Measurements from ENCODE around the gene LTBR.
"Not testable (repeated sequence)": the region's sequence is repeated elsewhere in the genome, so short reads cannot be mapped to it uniquely, and the experiment has no call there.

The LTBR gene

GRCh38 chr12:6338955-6339354 is 45.0 kb upstream of the LTBR start:
- peak overlapping the region; percentile 99 to 100 for H3K27ac ChIP-seq (ENCODE audit: low read depth in 2 of 2, low read length in 2 of 2)
- peaks cover 7 to 11% of the 10 kb centered on the region in 2 donors for H3K36me3 ChIP-seq (ENCODE audit: control insufficient read depth in 2 of 2, insufficient read depth in 2 of 2, low read length in 2 of 2)
- peaks cover 76 to 77% of the 10 kb centered on the region in 2 donors for H3K4me1 ChIP-seq (ENCODE audit: control insufficient read depth in 2 of 2, insufficient read depth in 2 of 2, low read length in 2 of 2)
- peak overlapping the region; percentile 98 to 100 for H3K9ac ChIP-seq (ENCODE audit: low read depth in 1 of 2, low read length in 2 of 2)
- H3K4me3 ChIP-seq (ENCODE audit: low read length in 2 of 2) = peak overlapping the region; percentile 96 to 97
- no peaks in the 10 kb centered on the region for H3K9me3 ChIP-seq (ENCODE audit: control insufficient read depth in 2 of 2, low read length in 2 of 2)
- no peaks in the 10 kb centered on the region for H3K27me3 ChIP-seq (ENCODE audit: control insufficient read depth in 2 of 2, insufficient read depth in 2 of 2, low read length in 2 of 2)

GRCh38 chr12:6340032-6340638 is 43.8 kb upstream of the LTBR start:
- H3K36me3 ChIP-seq (ENCODE audit: control insufficient read depth in 2 of 2, insufficient read depth in 2 of 2, low read length in 2 of 2) = peaks cover 2 to 6% of the 10 kb centered on the region in 2 donors
- no peaks in the 10 kb centered on the region for H3K27me3 ChIP-seq (ENCODE audit: control insufficient read depth in 2 of 2, insufficient read depth in 2 of 2, low read length in 2 of 2)
- H3K27ac ChIP-seq (ENCODE audit: low read depth in 2 of 2, low read length in 2 of 2) = peak overlapping the region; percentile 99 to 100
- H3K4me3 ChIP-seq (ENCODE audit: low read length in 2 of 2) = peak overlapping the region; percentile 96 to 97
- H3K9me3 ChIP-seq (ENCODE audit: control insufficient read depth in 2 of 2, low read length in 2 of 2) = no peaks in the 10 kb centered on the region
- peak overlapping the region; percentile 98 to 100 for H3K9ac ChIP-seq (ENCODE audit: low read depth in 1 of 2, low read length in 2 of 2)
- peaks cover 64 to 65% of the 10 kb centered on the region in 2 donors for H3K4me1 ChIP-seq (ENCODE audit: control insufficient read depth in 2 of 2, insufficient read depth in 2 of 2, low read length in 2 of 2)

GRCh38 chr12:6340745-6341416 is 43.1 kb upstream of the LTBR start:
- Histone ChIP-seq H3K27ac (ENCODE audit: low read depth in 2 of 2, low read length in 2 of 2) (peak overlapping the region; percentile 99 to 100), H3K9me3 (ENCODE audit: control insufficient read depth in 2 of 2, low read length in 2 of 2) (no peaks in the 10 kb centered on the region), H3K4me1 (ENCODE audit: control insufficient read depth in 2 of 2, insufficient read depth in 2 of 2, low read length in 2 of 2) (peaks cover 60 to 62% of the 10 kb centered on the region in 2 donors), H3K27me3 (ENCODE audit: control insufficient read depth in 2 of 2, insufficient read depth in 2 of 2, low read length in 2 of 2) (no peaks in the 10 kb centered on the region), H3K4me3 (ENCODE audit: low read length in 2 of 2) (peak overlapping the region; percentile 96 to 97), H3K36me3 (ENCODE audit: control insufficient read depth in 2 of 2, insufficient read depth in 2 of 2, low read length in 2 of 2) (peaks cover 2 to 6% of the 10 kb centered on the region in 2 donors), H3K9ac (ENCODE audit: low read depth in 1 of 2, low read length in 2 of 2) (peak overlapping the region; percentile 98 to 100)

DNA sequence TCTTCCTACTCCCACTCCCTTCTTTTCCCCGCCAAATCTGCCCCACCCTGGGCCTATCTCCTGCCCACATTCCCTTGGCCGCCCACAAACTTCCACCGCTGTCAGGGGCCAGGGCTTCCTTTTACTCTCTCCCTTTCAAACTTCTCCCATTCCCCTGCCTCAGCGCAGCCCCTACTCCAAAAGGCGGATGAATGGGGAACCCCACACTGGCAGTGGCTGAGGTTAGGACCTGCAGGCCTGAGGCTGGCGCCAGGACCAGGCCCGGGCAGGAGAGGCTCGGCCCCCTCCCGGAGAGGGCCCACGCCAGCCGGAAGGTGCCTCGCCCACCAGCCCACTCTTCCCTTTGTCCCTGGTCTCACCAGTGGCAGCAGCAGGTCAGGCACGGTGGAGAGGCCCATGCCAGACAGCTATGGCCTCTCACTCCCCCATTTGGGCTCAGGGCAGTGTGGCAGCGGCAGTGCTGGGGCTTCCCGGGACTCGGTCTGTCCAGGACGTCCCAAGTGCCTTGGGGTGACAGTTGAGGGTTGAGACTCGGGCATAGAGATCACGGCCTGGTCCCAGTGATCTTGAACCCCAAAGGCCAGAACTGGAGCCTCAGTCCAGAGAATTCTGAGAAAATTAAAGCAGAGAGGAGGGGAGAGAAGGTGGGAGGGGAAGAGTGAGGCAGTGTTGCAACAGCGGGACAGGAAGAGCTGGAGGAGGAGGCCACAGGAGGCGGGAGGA is 42.4 kb upstream of the LTBR start, which contains the start of gene TNFRSF1A:
TNFRSF1A (minus strand) TSS at position 660 of the 723 bp plus-strand sequence; CDS start at position 398, 262 bp downstream.
- Histone ChIP-seq H3K9me3 (ENCODE audit: control insufficient read depth in 2 of 2, low read length in 2 of 2) (no peaks in the 10 kb centered on the region), H3K9ac (ENCODE audit: low read depth in 1 of 2, low read length in 2 of 2) (peak within 1 kb of the TSS; percentile 98 to 100), H3K27me3 (ENCODE audit: control insufficient read depth in 2 of 2, insufficient read depth in 2 of 2, low read length in 2 of 2) (no peaks in the 10 kb centered on the region), H3K36me3 (ENCODE audit: control insufficient read depth in 2 of 2, insufficient read depth in 2 of 2, low read length in 2 of 2) (peaks cover 5 to 6% of the 10 kb centered on the region in 2 donors), H3K27ac (ENCODE audit: low read depth in 2 of 2, low read length in 2 of 2) (peak within 1 kb of the TSS; percentile 99 to 100), H3K4me1 (ENCODE audit: control insufficient read depth in 2 of 2, insufficient read depth in 2 of 2, low read length in 2 of 2) (peaks cover 59 to 61% of the 10 kb centered on the region in 2 donors), H3K4me3 (ENCODE audit: low read length in 2 of 2) (peak within 1 kb of the TSS; percentile 96 to 97)

DNA sequence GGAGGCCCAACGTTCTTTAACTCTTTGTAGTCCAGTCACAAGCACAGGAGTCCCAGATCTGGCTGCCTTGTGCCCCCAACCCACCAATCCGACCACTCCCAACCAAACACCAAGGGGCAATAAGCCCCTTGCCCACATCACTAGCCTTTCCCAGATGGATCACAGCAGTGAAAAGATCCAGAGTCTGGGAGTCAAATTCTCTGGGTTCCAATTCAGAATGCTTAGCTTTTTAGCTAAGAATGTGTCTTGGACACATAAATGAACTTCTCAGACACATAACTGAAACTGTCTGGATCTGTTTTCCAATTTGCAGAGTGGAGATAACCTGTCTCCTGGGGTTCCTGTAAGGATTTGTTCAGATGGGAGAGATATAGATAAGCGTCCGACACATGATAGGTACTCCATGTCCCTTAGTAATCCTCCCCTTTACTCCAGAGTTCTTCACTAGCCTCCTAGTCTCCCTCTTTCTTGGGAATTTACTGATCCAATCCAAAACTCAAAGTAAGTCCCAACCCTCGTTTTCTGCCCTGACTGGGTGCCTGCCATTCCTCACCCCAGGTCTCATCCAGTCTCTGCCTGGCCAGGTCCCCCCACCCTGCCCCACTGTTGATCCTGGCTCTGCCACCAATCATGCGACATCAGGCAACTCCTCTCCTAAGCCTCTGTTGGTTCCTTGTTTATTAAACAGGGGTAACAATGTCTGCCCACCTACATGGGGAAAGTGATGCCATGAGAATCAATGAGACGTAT is 41.6 kb upstream of the LTBR start:
- Histone ChIP-seq H3K4me1 (ENCODE audit: control insufficient read depth in 2 of 2, insufficient read depth in 2 of 2, low read length in 2 of 2) (peaks cover 52 to 56% of the 10 kb centered on the region in 2 donors), H3K4me3 (ENCODE audit: low read length in 2 of 2) (peak overlapping the region; percentile 96 to 97), H3K27me3 (ENCODE audit: control insufficient read depth in 2 of 2, insufficient read depth in 2 of 2, low read length in 2 of 2) (no peaks in the 10 kb centered on the region), H3K27ac (ENCODE audit: low read depth in 2 of 2, low read length in 2 of 2) (peak overlapping the region; percentile 99 to 100), H3K9ac (ENCODE audit: low read depth in 1 of 2, low read length in 2 of 2) (peak overlapping the region; percentile 98 to 100), H3K36me3 (ENCODE audit: control insufficient read depth in 2 of 2, insufficient read depth in 2 of 2, low read length in 2 of 2) (peaks cover 6 to 10% of the 10 kb centered on the region in 2 donors), H3K9me3 (ENCODE audit: control insufficient read depth in 2 of 2, low read length in 2 of 2) (no peaks in the 10 kb centered on the region)

DNA sequence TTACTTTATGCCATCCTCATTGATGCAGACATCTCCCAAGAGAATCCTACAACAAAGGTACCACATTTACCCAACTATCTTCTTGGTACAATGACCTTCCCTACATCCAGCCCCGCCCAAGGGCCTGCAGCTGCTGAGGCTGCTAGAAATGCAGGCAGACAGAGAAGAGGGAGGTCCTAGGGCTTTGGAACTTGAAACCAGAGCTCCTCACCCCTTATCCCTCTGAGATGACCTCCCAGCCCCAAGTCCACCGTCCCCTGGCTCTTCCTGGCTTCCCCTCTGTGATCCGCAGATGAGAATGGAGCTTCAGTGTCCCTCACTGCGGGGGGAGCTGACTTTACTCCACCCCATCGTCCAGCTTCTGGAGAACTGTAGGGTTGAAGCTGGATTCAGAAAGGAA is 40.4 kb upstream of the LTBR start:
- peak overlapping the region in 1 of 2 donors; percentile 34 for H3K9ac ChIP-seq (ENCODE audit: low read depth in 1 of 2, low read length in 2 of 2)
- H3K27ac ChIP-seq (ENCODE audit: low read depth in 2 of 2, low read length in 2 of 2) = peak overlapping the region in 1 of 2 donors; percentile 100
- peaks cover 40 to 48% of the 10 kb centered on the region in 2 donors for H3K4me1 ChIP-seq (ENCODE audit: control insufficient read depth in 2 of 2, insufficient read depth in 2 of 2, low read length in 2 of 2)

GRCh38 chr12:6344101-6344660 is 39.8 kb upstream of the LTBR start:
- peak overlapping the region in 1 of 2 donors; percentile 100 for H3K27ac ChIP-seq (ENCODE audit: low read depth in 2 of 2, low read length in 2 of 2)
- not testable (repeated sequence) for H3K27me3 ChIP-seq (ENCODE audit: control insufficient read depth in 2 of 2, insufficient read depth in 2 of 2, low read length in 2 of 2)

More for the DNA sequence above, 40.4 kb upstream of the LTBR start:
- Histone ChIP-seq H3K36me3 (ENCODE audit: control insufficient read depth in 2 of 2, insufficient read depth in 2 of 2, low read length in 2 of 2) (peaks cover 2 to 19% of the 10 kb centered on the region in 2 donors), H3K27me3 (ENCODE audit: control insufficient read depth in 2 of 2, insufficient read depth in 2 of 2, low read length in 2 of 2) (no peaks in the 10 kb centered on the region), H3K4me3 (ENCODE audit: low read length in 2 of 2) (no peak overlapping the region), H3K9me3 (ENCODE audit: control insufficient read depth in 2 of 2, low read length in 2 of 2) (no peaks in the 10 kb centered on the region)

DNA sequence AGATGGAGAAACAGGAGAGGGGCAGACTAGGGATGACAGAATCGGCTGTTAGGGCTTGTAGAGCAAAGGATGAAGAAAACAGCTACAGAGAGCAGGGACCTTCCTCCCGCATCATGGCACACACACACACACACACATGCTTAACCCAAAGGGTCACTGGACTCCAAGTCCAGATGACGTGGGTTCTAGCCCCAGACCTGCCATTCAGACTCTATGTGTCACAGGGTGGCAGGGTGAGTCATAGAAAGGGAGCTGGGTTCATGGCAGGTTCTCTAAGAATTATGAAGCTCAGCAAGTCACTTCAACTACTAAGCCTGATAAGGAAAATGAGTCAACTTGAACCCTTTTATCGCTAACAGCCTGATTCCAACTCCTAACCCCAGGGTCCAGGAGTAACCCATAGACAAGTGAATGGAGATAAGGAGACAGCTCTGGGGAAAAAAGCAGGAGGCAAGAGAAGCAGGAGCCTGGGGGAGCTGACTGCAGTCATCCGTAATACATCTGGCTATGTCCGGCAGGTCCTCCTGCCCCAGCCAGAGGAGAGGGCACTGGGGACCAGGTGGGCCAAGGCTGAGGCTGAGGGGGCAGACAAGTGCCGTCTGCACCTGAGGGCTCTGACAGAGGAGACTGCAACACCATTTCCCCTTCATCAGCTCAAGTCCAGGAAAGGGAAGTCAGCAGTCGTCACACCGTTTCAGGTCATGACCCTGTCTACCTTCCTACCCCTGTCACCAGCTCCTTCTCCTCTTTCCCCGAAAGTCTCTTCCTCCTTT is 38.5 kb upstream of the LTBR start:
- Histone ChIP-seq H3K4me1 (ENCODE audit: control insufficient read depth in 2 of 2, insufficient read depth in 2 of 2, low read length in 2 of 2) (peaks cover 24 to 34% of the 10 kb centered on the region in 2 donors), H3K36me3 (ENCODE audit: control insufficient read depth in 2 of 2, insufficient read depth in 2 of 2, low read length in 2 of 2) (peaks cover 5 to 27% of the 10 kb centered on the region in 2 donors), H3K27me3 (ENCODE audit: control insufficient read depth in 2 of 2, insufficient read depth in 2 of 2, low read length in 2 of 2) (no peaks in the 10 kb centered on the region), H3K4me3 (ENCODE audit: low read length in 2 of 2) (no peak overlapping the region), H3K27ac (ENCODE audit: low read depth in 2 of 2, low read length in 2 of 2) (peak overlapping the region; percentile 38 to 49), H3K9ac (ENCODE audit: low read depth in 1 of 2, low read length in 2 of 2) (no peak overlapping the region), H3K9me3 (ENCODE audit: control insufficient read depth in 2 of 2, low read length in 2 of 2) (no peaks in the 10 kb centered on the region)

More at GRCh38 chr12:6344101-6344660, 39.8 kb upstream of the LTBR start:
- not testable (repeated sequence) for H3K9ac ChIP-seq (ENCODE audit: low read depth in 1 of 2, low read length in 2 of 2); H3K9me3 ChIP-seq (ENCODE audit: control insufficient read depth in 2 of 2, low read length in 2 of 2); H3K4me3 ChIP-seq (ENCODE audit: low read length in 2 of 2)
- Histone ChIP-seq H3K4me1 (ENCODE audit: control insufficient read depth in 2 of 2, insufficient read depth in 2 of 2, low read length in 2 of 2) (peaks cover 33 to 41% of the 10 kb centered on the region in 2 donors), H3K36me3 (ENCODE audit: control insufficient read depth in 2 of 2, insufficient read depth in 2 of 2, low read length in 2 of 2) (peaks cover 5 to 25% of the 10 kb centered on the region in 2 donors)

Data from mucosa of rectum (tissue), 2 donors.